Stimulated activated CD8-positive, alpha-beta memory T cell treated with anti-CD3 and anti-CD28 coated beads, Interleukin-2, amount 100 ng/mL, for 48 hours (primary cell): ENCODE measurements around the gene USP36.
A peak's percentile ranks its signal among the peaks of the same experiment; 100 is the strongest.
"Not testable (repeated sequence)": the region's sequence is repeated elsewhere in the genome, so short reads cannot be mapped to it uniquely, and the experiment has no call there.

Source experiments
- DNase-seq, 2 donors: peaks; one replicate each; pipeline ENCODE4 v3.0.0-alpha.2; 2020; ENCODE audit warnings: low read depth in 2 of 2

Gene USP36

DNA sequence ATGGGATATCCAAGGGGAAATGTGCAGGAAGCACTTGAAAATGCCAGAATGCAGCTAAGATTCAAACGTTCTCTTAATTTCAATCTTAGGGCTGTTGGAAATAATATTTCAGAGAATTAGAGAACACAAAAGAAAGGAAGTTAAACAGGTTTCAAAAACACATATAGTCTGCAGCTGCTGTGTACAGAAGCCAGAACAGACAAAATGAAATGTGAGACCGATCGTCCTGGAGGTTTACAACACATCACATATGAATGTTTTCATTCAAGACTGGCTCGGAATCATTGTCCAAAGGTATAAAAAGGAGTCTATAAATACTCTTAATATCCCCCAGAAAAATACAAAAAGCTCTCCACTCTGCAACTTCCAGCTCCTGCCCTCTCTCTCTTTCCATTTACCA, 72.8 kb downstream of the USP36 start:
- DNase-seq, result no peak

DNA sequence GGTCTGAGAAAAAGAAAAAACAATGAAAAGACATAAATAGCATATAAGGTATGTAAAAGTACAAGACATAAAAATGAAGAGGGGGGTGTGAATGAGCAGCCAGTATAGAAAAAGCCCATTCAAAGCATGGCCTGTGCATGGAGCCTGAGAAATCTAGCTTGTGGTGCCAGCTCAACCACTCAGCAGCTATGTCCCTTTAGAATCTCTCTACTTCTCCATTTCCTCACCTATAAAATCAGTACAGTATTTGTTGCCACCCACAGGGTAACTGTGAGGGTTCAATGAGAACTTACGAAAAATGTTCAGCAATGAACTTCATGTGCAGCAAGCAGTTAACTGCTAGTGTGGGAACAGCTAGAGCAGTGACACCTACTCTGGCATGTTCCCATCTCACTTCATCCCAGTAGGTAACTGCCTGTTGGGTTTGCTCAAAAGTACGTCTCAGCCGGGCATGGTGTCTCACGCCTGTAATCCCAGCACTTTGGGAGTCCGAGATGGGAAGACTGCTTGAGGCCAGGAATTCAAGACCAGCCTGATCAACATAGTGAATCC, 73.8 kb downstream of the USP36 start:
- no peak for DNase-seq

DNA sequence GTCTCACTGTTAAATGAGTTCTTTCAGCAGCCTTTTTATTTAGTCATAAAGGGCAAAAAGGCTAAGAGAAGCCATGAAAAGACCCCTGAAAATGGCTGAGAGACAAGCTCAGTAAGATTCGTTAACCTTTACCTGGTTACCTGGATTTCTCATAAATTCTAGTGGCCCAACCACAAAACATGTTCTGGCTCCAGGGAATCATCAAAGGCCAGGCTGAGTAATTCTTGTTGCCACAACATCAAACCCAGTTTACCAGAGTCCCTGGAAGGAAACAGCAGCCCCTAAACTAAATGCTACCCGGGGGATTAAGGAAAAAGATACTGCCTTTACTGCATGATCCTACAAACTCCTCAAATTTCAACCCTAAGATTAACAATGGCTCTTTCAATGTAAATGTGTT, 74.4 kb downstream of the USP36 start:
- no peak for DNase-seq

DNA sequence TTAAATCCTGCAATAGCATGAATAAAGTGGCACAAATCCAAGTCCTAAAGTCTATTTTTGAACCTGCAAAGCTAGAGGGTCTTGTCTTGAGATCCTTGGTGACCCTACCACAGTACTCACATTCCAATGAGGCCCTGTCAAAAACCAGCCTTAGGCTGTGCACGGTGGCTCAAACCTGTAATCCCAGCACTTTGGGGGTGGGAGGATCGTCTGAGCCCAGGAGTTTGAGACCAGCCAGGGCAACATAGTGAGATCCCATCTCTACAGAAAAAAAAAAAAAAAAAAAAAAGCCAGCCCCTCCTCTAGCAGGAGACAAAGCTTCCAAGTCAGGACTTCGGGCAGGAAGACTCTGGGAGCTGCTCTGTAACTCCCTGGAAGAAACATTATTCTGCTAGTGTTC, 74.8 kb downstream of the USP36 start:
- no peak for DNase-seq

DNA sequence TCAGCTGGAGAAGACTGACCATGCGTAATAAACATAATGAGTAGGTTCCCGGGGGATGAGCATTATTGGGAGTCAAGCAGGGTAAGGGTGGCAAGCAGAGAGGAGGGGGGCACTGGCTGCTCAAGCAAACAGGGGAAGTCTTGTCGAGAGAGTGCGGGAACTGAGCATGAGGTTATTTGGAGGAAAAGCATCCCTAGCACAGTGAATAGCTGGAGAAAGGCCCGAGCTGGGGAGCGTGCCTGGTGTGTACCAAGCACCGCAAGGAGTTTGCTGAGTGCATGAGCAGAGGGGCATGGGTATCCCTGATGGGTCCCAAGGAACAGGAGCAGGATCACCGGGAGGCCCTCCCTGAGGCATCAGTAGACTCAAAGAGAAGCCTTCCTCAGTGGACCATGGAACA, 75.7 kb downstream of the USP36 start:
- DNase-seq, result no peak

DNA sequence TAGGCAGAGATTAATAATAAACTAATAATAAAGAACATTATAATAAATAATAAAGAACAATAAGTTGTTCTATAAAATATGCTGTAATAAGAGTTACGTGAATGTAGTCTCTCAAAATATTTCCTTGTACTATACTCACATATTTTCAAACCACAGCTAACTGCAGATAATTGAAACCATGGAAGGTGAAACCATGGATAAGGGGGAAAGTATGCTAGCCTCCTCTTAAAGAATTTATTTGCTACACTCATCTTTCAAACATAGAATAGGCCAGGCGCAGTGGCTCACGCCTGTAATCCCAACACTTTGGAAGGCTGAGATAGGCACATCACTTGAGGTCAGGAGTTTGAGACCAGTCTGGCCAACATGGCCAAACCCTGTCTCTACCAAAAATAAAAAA, 77.1 kb downstream of the USP36 start:
- DNase-seq, result no peak

DNA sequence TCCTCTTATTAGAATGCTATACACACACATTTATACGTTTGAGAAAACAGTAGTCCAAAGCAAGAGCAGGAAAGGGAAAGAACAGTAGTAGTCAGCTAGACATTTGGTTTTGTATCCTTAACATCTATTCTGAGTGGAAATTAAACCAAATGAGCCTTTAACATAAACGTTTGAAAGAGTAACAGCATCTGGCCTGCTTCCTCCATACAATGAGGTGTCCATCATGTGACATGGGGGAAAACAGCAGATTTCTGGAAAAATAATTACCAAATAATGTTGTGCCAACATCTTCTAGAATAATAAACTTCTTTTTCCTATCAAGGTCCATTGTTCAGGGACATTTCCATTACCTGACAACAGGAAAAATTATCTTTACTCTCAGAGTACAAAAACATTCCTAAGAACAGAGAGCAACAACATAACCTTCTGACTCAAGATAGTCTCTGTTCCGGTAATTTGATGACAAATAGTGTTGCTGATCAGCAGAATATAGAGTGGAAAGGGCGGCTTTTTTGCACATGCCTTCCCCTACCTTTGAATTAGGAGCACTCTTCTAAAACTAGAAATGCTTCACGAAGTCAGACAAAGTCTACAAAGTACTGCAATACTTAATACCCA, 78.7 kb downstream of the USP36 start:
- no peak for DNase-seq

DNA sequence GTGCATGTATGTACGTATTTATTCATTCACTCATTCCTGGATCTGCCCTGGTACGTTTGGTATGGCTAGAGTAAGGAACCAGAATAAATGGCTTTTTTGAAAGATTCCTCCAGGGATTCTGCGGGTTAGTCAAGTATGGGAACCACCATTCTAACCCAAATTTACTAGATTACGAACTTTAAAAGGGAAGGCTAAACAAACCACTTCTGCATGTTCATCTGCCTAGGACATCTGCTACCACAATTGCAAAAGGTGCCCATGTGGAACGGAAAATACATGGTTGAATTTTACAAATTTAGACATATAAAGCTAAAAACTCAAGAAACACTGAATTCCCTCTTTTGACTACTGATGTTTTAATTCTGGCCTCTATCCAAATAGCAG, 80.7 kb downstream of the USP36 start:
- no peak for DNase-seq

DNA sequence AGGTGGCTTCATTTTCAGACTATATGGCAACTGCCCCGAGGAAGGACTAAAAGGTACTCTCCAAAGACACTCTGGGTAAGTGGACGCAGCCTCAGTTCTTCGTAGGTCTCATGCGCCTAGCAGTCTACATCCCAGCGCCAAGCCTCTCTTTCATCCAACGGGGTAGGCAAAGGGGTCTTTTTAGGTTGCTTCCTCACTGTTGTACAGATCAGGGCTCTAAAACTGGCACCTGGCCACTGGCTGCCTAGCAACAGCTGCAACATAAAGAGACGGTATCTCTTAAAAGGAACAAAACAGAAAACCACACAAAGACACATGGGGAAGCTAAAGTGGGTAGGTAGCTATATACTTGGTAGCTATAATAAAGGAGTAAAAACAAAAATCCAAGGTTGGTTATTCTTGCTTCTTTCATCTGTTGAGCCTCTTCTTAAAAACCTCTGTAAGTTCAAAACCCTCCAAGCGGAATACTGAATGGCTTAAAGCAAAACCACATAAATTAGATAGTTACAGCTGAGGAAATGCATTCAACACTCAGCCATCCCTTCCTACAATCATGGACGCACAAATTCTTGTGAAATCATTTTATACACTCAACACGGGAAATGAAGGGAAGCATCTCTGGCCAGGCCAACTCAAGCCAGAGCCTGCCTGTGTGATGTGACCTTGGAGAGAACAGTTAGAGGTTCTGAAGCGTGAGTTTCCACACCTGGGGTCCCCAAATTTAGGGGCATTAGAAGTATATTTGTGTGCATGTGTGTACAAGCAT, 81.2 kb downstream of the USP36 start:
- DNase-seq, result no peak

DNA sequence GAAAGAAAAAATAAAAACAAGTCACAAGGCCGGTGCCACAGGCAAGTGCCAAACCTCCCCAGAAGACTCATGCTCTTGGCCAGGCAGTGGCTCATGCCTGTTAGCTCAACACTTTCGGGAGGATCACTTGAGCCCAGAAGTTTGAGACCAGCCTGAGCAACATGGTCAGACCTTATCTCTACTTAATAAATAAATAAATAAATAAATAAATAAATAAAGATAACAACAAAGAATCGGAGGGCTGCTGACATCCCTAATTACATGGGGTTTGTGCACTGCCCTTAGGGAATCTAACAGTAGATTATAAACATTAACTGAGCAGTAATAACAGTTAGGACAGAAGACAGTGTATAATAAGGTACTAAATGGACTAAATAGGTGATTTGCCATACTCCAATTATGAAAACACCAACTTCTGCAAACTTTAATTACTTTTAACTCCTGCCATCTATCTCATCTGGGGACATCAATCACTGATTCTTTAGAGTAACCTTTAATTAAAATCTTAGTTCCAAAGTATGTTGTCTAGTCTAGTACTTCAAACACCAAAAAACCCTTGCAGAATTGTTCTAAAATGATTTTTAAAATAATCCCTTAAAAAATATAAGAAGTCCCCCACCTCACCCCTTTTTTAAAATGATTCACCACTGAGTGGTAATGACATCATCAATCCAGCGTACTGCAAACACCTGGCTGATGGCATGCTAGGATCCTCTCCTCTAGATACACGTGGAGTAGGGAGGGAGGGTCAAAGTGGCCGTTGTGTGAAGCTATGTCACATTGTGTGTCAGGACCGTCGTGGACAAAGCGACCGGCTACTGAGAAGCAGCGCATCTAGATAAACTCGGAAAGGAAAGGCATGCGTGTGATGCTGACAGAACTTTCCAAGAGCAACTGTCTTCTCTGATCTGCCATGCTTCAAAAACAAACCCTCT, 87.0 kb downstream of the USP36 start:
- DNase-seq, result no peak

DNA sequence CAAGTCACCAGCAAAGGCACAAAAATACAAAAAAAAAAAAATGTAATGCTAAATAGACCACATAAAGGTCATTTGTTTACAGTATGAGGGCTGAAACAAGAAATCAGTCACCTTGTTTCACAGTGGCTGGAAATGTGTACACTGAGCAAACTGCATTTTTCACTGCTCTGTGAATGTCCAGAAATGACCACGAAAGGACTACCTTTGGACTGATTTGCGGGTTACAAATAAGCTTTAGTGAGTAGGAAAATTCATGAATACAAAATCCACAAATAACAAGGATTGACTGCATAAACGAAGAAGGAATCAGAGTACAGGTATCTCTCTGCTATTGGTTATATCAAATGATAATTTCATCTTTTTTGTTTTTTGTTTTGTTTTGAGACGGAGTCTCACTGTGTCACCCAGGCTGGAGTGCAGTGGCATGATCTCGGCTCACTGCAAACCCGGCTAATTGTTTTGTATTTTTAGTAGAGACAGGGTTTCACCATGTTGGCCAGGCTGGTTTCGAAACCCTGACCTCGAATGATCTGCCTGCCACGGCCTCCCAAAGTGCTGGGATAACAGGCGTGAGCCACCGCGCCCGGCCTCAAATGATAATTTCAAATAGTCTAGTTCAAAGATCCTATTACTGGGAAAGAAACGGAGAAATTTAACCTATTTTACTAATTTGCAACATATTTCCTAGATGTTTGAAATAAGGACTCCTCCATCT, 89.0 kb downstream of the USP36 start:
- DNase-seq, result no peak

DNA sequence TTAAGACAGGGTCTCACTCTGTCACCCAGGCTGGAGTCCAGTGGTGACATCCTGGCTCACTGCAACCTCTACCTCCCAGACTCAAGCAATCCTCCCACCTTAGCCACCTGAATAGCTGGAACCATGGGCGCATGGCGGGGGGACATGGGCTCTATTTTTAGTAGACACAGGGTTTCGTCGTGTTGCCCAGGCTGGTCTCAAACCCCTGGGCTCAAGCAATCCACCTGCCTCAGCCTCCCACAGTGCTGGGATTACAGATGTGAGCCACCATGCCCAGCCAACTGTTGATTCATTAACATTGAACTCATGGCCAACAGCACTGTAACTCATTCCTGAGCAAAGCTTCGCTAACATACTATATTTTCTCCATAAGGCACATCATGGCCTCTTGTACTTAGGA, 89.6 kb downstream of the USP36 start:
- DNase-seq, result not testable (repeated sequence)

DNA sequence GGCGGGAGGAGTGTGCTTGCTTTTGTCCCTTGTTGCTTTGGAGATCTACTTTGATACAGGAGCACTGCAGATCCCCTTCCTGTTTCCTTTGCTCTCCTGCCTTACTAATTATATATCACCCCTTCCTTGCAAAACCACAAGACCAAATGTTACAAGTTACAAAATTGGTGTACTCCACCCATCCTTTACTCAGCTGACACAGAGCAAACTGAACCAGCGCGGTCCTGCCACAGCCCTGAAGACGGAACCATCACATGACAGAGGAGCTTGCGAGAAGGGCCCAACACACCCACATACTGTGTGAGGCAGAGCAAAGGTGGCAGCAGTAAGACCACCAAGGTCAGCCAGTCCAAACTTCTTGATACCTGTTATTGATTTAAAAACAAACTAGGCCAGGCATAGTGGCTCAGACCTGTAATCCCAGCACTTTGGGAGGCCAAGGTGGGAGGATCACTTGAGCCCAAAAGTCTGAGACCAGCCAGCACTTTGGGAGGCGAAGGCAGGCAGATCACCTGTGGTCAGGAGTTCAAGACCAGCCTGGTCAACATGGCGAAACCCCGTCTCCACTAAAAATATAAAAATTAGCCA, 91.8 kb downstream of the USP36 start:
- peak; percentile 49 to 60 for DNase-seq

DNA sequence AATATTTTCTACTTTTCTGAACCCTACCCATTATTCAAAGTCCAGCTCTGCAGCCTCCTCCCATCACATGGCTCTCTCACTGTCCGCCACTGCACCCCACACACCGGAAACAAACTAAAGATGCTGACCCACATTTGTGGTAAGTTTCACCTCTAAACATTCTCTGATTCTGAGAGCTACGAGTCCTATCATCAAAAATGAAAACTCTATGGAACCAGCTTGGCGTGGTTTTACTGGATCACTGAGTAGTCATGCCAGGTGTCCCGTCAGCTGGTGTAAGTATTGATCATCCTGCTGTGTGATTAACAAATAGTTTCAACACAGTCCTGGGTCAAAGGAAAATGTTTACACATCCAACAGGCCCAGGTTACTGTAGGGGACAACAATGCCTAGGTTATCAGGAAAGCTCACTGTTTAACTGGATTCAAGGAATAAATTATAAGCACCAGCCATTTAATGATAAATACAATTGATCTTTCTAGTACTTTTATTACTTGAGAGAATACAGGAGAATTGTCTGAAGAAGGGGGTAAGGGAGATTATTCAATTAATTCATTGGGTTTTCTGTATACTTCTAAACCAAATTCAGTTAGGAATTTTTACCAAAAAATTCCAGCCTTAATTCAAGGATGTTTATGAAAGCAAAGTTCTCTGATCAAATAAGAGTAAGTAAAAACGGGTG, 92.4 kb downstream of the USP36 start:
- no peak for DNase-seq

DNA sequence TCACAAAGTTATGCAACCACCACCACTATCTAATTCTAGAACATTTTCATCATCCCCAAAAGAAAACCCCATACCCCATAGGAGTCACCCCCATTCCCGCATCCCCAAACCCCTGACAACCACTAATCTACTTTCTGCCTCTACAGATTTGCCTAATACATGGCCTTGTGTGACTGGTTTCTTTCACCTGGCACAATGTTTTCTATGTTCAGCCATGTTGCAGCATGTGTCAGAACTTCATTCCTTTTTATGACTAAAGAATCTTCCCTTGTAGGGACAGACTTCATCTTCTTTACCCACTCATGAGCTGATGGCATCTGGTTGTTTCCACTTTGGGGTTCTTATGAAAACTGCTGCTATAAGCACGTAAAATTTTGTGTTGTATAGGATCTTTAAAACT, 93.1 kb downstream of the USP36 start:
- DNase-seq, result no peak

DNA sequence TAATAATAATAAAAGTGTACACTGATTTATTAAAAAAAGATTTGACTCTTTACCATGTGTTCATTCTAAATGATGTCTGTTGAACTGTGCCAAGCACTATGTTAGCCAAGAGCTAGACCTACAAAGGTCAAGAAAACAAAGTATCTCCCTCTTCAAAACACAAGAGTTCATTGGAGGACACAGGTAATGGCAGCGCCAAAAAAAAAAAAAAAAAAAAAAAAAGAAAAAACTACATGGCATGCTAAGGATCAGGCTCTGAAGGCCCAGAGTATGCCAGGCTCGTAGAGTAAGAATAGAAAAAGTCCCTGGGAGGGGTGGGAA, 93.7 kb downstream of the USP36 start:
- no peak for DNase-seq

DNA sequence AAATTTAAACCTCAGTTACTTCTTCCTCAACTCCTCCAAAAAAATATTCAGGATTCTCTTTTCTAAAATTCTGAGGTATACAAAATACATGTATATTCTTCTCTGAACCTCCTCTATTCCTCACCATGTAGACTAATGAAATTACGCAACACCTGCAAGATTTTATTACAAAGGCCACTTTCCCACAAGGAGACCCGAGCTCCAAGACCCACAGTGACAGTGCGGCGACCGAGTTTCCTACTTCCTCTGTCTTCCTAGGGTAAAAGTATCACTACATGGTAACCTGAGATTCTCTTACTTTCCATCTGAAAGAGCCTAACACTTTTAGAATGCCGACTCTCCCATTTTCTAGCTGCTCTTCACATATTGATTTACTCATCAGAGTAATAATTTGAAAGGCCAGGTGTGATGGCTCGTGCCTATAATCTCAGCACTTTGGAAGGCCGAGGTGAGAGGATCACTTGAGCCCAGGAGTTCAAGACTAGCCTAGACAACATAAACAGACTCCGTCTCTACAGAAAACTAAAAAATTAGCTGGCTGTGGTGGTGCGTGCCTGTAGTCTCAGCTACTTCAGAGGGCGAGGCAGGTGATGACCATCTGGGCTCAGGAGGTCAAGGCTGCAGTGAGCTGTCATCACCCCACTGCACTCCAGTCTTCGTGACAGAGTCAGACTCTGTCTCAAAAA, 94.2 kb downstream of the USP36 start:
- no peak for DNase-seq
